RWPE2 (cell line): Measurements from ENCODE around the gene CDHR5.

Experiments
- ATAC-seq: fragments of 200-7000 bp; cut with Tn5 transposase; 3 replicates; pipeline ENCODE4 v1.9.1; 2021; ENCODE audit warnings: low read depth
- DNase-seq: peaks from one replicate; pipeline ENCODE4 v3.0.0-alpha.2; 2020; ENCODE audit warnings: low spot score
- H3K27ac ChIP-seq: fragments of 450-650 bp; 2 replicates; pipeline ENCODE4 v1.5.1; 2017; ENCODE audit warnings: mild to moderate bottlenecking; ENCODE audit not compliant: poor library complexity, severe bottlenecking
- H3K27me3 ChIP-seq: fragments of 250-450 bp; sonication (Bioruptor Pico); 2 replicates; pipeline ENCODE4 v1.5.1; 2021; ENCODE audit warnings: mild to moderate bottlenecking, moderate library complexity; ENCODE audit not compliant: insufficient read depth, poor library complexity, severe bottlenecking
- H3K36me3 ChIP-seq: fragments of 250-450 bp; sonication (Bioruptor Pico); 2 replicates; pipeline ENCODE4 v1.5.1; 2020; ENCODE audit warnings: low read depth, mild to moderate bottlenecking, moderate library complexity
- H3K4me1 ChIP-seq: fragments of 250-450 bp; sonication (Bioruptor Pico); 2 replicates; pipeline ENCODE4 v1.5.1; 2021; ENCODE audit warnings: mild to moderate bottlenecking, moderate library complexity; ENCODE audit not compliant: insufficient read depth, poor library complexity, severe bottlenecking
- H3K4me3 ChIP-seq: fragments of 250-450 bp; sonication (Bioruptor Pico); 2 replicates; pipeline ENCODE4 v1.5.1; 2021; ENCODE audit warnings: mild to moderate bottlenecking, moderate library complexity; ENCODE audit not compliant: severe bottlenecking
- H3K9me3 ChIP-seq: fragments of 250-450 bp; sonication (Bioruptor Pico); 2 replicates; pipeline ENCODE4 v1.5.1; 2021; ENCODE audit warnings: mild to moderate bottlenecking, moderate library complexity; ENCODE audit not compliant: severe bottlenecking
- TF ChIP-seq, protein P1 (sequence below): fragments of 450-650 bp; IDR thresholded peaks from one replicate; pipeline ENCODE4 v1.5.1; 2017; ENCODE audit warnings: mild to moderate bottlenecking, moderate library complexity; ENCODE audit not compliant: poor library complexity, severe bottlenecking

The CDHR5 gene

DNA sequence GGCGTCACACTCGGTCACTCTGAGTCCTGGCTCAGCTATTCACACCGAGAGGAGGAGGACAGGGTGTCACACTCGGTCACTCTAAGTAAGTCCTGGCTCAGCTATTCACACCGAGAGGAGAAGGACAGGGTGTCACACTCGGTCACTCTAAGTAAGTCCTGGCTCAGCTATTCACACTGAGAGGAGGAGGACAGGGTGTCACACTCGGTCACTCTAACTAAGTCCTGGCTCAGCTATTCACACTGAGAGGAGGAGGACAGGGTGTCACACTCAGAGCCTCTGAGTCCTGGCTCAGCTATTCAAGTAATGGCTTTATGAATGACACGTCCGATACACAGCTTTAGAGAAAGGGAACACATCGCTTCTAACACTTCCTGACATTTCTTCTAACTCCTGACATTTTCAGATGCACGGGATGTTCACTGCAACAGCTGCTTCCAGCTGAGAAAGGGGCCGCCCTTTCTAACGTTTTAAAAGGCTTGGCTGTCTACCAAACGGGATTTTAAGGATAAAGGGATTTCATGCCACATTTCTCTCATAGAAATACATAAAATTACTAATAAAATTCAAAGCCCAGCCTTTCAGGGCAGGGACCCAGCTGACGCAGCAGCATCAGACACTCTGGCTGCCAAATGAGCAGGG is 40.4 kb upstream of the CDHR5 start:
- H3K36me3 ChIP-seq, result peaks cover 35% of the 10 kb centered on the region
- H3K4me3 ChIP-seq, result no peak overlapping the region
- TF ChIP-seq, protein P1, sequence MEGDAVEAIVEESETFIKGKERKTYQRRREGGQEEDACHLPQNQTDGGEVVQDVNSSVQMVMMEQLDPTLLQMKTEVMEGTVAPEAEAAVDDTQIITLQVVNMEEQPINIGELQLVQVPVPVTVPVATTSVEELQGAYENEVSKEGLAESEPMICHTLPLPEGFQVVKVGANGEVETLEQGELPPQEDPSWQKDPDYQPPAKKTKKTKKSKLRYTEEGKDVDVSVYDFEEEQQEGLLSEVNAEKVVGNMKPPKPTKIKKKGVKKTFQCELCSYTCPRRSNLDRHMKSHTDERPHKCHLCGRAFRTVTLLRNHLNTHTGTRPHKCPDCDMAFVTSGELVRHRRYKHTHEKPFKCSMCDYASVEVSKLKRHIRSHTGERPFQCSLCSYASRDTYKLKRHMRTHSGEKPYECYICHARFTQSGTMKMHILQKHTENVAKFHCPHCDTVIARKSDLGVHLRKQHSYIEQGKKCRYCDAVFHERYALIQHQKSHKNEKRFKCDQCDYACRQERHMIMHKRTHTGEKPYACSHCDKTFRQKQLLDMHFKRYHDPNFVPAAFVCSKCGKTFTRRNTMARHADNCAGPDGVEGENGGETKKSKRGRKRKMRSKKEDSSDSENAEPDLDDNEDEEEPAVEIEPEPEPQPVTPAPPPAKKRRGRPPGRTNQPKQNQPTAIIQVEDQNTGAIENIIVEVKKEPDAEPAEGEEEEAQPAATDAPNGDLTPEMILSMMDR, result no peak
- H3K9me3 ChIP-seq, result no peaks in the 10 kb centered on the region
- no peaks in the 10 kb centered on the region for H3K27me3 ChIP-seq
- no peak overlapping the region for H3K27ac ChIP-seq
- DNase-seq, result no peak
- no peaks in the 10 kb centered on the region for H3K4me1 ChIP-seq
- ATAC-seq, result no peak

DNA sequence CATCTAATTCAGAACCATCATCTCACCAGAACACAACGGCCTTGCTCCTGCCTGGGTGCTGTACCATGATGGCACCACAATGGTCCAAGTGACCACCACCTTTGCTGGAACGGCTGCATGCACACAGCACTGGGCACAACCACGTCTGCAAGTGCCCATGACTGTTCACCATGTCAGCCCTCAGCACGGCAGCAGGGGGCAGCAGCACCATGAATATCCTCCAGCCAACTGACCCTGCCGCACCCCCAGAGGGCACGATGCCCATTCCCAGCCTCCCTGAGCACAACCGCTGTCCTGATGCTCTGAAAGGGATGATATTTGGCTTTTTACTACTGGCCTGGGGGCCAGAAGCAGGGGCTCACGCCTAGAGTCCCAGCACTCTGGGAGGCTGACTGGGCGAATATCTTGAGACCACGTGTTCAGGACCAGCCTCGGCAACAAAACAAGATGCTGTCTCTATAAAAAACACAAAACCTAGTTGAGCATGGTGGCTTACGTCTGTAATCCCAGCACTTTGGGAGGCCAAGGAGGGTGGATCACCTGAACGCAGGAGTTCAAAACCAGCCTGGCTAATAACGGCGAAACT is 38.0 kb upstream of the CDHR5 start:
- TF ChIP-seq, protein P1, result peak; percentile 69
- ATAC-seq, result peak; percentile 71
- DNase-seq, result no peak
- peaks cover 51% of the 10 kb centered on the region for H3K36me3 ChIP-seq
- H3K27ac ChIP-seq, result no peak overlapping the region
- H3K27me3 ChIP-seq, result no peaks in the 10 kb centered on the region
- H3K4me3 ChIP-seq, result no peak overlapping the region
- H3K4me1 ChIP-seq, result no peaks in the 10 kb centered on the region
- H3K9me3 ChIP-seq, result no peaks in the 10 kb centered on the region

DNA sequence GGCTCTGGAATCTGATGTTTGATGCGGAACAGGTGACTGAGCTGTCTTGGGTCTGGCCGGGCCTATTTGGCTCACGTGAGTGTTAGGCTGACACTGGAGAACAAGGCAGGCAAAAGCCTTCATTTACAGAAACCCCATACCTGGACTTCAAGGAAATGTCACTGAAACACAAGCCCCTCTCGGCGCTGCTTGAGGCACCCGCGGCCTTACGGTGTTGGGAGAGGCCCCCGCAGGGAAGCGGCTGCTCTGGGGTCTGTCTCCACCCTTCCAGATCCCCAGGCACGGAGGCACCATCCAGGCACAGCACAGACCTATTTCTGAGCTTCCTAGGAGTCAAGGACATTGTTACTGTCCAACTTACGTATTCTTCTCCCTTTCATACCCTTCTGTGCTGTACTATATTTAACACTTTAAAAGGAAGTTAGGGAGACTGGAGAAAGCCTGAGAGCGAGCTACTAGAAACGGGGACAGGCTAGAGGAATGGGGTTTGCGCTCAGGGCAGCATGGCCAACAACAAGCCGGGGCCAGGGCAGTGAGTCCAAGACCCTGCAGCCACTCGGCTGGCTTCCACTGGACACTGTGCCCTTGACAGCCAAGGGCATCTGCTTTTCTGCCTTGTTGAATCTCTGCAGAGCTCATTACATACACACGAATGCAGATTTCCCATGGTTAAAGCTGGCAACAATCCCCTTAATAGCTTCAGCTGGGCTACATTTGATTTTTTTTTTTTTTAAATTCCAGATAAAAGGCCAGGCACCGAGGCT is 36.1 kb upstream of the CDHR5 start:
- DNase-seq (no peak), ATAC-seq (no peak)
- no peaks in the 10 kb centered on the region for H3K4me1 ChIP-seq
- no peaks in the 10 kb centered on the region for H3K9me3 ChIP-seq
- no peak overlapping the region for H3K4me3 ChIP-seq
- no peaks in the 10 kb centered on the region for H3K27me3 ChIP-seq
- TF ChIP-seq, protein P1, result no peak
- no peak overlapping the region for H3K27ac ChIP-seq
- peaks cover 52% of the 10 kb centered on the region for H3K36me3 ChIP-seq

DNA sequence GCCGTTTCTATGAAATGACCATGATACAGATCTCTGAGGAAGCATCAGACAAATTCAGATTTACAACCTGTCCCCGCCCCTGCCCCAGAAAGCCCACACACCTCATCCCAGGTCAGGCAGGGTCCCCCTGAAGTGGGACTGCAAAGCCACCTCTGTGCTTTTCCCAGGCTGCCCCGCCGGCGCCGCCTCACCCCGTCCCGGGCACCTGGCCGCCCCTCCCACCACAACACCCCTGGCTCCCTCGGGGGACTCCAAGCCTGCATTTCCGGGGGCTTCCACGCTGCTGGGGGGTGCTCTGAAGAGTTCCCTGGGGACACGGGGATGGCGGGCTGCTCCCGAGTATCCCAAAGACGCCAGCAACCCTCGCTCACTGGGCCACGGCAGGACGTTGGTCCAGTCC is 35.5 kb upstream of the CDHR5 start:
- DNase-seq (no peak), ATAC-seq (no peak)
- Histone ChIP-seq H3K36me3 (peaks cover 46% of the 10 kb centered on the region), H3K9me3 (no peaks in the 10 kb centered on the region), H3K4me3 (no peak overlapping the region), H3K27ac (no peak overlapping the region), H3K27me3 (no peaks in the 10 kb centered on the region), H3K4me1 (no peaks in the 10 kb centered on the region)
- TF ChIP-seq, protein P1, result no peak
